HG02970 (cell line): ENCODE measurements around the gene MAP3K10.

ENCODE experiments used
- ATAC-seq: cut with Tn5 transposase; IDR thresholded peaks from one replicate; pipeline ENCODE4 v1.9.1; 2021; ENCODE audit warnings: mild to moderate bottlenecking, moderate library complexity, moderate number of reproducible peaks; ENCODE audit not compliant: unreplicated experiment, low FRiP score

Gene MAP3K10

DNA sequence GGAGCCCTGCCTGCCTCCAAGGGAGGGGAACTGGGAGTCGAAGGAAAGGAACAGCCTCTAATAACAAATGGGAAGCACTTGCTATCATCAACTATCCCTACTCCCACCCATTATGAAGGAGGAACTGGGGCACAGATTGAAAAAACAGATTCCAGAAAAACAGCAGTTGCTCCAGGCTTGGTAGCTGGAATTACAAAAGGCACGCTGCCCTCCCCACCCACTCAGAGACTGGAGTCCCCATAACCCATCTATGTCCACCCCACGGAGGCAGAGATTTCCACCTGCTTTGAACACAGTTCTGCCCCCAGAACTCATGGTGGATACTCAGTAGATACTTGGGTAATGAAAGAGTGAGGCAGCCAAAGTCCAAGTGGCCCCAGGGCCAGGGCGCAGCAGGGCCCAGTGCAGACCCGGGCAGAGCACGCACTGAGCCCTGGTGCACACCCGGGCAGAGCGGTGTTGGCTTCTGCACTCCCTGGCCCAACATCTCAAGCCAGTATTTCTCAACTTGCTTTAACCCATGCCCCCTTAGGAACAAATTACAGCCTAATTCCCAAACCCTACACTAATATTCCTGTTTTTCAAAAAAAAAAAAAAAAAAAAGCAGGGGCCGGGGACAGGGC, 54.4 kb downstream of the MAP3K10 start:
- ATAC-seq, result no peak

DNA sequence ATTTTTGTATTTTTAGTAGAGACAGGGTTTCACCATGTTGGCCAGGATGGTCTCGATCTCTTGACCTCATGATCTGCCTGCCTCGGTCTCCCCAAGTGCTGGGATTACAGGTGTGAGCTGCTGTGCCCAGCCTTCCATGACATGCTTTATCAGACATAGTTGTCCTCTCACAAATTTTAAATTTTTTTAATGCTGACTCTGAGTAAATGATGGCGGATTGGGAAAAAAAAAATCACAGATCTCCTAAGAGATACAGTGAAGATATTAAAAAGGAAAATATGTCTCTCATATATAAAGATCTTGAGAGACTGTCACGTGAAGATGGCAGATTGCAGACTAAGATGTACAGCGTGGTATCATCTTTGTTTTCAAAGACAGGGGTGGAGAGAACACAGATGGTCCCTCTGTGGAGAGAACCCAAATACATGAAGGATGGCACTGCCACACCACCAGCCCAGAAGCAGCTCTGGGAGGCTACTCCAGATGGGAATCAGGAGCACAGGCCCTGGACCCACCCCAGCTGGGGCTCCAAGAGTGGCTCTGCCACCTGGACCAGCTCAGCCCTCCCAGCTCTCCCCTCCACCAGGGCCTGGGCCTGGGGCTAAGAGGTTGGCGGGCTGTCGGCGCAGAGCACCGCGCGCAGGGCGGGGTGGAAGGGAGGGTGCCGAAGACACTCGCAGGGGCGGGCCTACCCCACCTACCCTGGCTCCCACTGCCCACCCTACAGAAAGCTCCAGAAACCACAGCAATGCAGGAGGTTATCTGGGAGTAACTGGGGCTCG, 55.3 kb downstream of the MAP3K10 start:
- ATAC-seq, result no peak

- no peak for ATAC-seq
Measured at GRCh38 chr19:40247178-40247577, 56.0 kb downstream of the MAP3K10 start.

DNA sequence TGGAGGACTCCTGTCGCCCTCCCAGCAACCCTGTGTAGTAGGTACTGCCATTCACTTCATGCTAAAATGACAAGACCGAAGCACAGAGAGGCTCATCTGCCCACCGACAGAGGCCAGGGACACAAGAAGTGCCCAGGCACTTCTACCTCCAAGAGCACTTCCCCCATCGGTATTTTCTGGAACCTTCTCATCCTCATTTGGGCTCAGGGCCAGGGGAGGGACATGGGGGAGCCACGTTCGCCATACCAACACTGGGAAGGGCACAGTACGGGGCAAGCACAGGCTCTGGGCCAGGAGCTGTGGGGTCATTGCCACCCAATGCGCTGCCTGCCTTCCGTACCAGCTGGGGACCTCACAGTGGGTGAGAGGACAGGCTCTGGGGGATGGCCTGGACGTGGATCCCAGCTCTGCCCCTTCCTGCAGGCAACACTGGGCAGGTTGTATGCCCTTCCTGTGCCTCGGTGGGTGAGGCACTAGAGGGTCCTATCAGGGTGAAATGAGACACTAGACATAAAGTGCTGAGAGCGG, 56.6 kb downstream of the MAP3K10 start:
- ATAC-seq, result no peak

GRCh38 chr19:40249201-40249600, 58.0 kb downstream of the MAP3K10 start:
- ATAC-seq, result no peak

GRCh38 chr19:40249781-40250180, 58.6 kb downstream of the MAP3K10 start:
- no peak for ATAC-seq

DNA sequence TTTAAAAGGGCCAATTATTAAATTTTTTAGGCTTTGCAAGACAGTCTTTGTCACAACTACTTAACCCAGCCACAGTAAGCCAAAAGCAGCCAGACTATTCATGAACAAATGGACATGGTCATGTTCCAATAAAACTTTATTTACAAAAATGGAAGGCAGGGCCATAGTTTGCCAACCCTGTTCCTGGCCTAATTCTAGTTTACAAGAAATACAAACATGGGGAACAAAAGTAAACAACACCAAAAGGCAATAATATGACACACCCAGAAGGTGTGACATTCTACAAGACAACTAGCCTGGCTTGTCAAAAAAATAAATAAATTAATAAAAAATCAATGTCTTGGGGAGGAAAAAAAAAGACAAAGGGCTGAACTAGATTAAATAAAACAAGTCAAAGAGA, 60.0 kb downstream of the MAP3K10 start:
- no peak for ATAC-seq

GRCh38 chr19:40251991-40252390, 60.8 kb downstream of the MAP3K10 start:
- no peak for ATAC-seq

- ATAC-seq, result no peak
Measured at GRCh38 chr19:40252395-40252794, 61.2 kb downstream of the MAP3K10 start.

DNA sequence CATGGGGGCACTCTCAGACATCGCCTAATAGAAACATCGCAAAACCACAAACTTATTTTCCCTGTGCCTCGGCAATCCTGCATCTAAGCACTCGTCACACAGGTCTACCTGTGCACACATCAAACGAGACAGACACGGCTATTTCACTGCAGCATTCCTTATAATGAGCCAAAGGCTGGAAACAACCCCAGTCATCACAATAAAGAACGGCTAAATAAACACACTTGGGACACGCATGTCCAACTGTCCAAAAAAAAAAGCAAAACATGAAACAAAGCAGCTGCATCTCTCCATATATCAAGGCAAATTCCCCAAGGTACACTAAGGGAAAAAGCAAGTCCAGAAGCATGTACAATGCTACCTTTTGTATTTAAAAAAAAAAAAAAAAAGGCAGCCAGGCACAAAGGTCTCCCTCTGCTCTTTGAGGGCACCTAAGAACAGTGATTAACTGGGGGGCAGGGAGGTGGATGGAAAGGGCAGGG, 62.4 kb downstream of the MAP3K10 start:
- no peak for ATAC-seq

DNA sequence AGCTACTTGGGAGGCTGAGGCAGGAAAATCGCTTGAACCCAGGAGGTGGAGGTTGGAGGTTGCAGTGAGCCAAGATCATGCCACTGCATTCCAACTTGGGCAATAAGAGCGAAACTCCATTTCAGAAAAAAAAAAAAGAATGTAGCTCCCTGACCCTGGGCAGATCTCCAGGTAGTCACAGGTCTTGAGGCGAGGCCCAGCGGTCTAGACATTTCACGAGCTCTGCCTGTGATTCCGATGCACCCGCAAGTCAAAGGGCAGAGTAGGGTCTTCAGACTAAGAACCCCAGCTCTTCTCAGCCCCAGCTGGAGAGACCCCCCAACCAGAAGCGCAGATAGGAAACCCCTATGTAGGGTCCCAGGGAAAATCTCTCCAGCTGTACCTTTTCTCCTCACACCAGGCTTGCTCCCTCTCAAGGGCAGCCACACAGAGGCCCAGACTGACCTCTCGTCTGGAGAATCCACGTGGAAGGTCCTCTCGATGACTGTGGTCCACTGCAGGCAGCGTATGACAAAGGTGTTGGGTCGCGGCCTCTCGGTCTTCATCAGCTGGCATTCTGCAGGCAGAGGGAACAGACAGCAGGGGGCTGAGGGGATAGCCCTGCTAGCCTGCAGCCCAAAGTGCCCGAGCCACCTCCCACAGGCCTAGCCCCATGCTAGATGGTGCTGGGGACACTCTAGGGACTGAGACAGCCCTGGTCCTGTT, 63.6 kb downstream of the MAP3K10 start:
- ATAC-seq, result no peak

GRCh38 chr19:40255619-40256166, 64.5 kb downstream of the MAP3K10 start:
- no peak for ATAC-seq

GRCh38 chr19:40256512-40256911, 65.3 kb downstream of the MAP3K10 start:
- ATAC-seq, result no peak

DNA sequence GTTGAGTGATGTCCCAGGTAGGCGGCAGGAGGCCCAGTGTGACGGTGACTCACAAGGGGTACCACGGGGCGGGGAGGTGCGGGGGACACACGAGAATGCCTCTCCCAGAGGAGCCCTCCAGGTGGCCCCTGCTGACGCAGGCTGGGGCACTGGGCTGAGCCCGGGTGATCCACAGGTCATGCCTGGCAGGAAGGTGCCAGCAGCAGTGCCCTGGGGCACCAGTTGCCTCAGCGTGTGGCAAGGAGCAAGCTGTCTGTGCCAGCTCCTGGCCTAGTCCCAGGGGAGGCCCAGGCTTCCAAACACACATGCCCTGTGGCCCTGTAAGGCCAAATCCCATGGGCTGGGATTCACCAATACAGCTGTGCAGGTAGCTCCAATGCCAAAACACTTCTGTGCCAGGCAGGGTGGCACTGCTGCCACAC, 65.9 kb downstream of the MAP3K10 start:
- ATAC-seq, result no peak

DNA sequence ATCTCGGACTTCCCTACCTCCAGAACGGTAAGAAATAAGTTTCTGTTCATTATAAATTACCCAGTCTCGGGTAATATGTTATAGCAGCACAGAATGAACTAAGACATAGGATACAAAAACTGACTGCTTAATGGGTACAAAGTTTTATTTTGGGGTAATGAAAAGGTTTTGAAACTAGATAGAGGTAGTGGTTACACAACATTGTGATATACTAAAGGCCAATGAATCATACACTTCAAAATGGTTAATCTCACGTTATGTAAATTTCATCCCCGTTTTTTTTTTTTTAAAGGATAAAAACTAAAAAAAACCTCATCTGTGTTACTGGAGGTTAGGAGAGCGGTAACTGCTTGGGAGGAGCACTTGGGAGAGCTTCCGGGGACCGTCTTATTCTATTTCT, 70.4 kb downstream of the MAP3K10 start:
- no peak for ATAC-seq

DNA sequence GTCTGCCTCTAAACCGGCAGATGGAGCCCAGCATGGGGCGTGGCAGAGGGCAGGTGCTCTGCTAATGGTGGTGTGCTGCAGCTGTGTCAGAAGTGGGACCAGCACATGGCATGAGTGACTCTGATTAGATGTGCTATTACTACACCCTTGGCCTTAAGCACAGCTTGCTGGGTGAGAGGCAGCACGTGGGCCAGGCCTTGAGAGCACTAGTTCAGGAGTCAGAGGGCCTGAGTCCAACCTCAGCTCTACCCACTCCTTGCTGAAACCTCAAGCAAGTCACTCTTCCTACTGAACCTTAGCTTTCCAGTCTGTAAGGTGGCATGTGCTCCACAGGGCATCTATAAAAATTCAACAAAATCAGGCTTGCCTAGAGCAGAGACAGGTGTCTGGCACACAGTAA, 71.2 kb downstream of the MAP3K10 start:
- no peak for ATAC-seq

- no peak for ATAC-seq
Measured at GRCh38 chr19:40263440-40264313, 72.5 kb downstream of the MAP3K10 start.

DNA sequence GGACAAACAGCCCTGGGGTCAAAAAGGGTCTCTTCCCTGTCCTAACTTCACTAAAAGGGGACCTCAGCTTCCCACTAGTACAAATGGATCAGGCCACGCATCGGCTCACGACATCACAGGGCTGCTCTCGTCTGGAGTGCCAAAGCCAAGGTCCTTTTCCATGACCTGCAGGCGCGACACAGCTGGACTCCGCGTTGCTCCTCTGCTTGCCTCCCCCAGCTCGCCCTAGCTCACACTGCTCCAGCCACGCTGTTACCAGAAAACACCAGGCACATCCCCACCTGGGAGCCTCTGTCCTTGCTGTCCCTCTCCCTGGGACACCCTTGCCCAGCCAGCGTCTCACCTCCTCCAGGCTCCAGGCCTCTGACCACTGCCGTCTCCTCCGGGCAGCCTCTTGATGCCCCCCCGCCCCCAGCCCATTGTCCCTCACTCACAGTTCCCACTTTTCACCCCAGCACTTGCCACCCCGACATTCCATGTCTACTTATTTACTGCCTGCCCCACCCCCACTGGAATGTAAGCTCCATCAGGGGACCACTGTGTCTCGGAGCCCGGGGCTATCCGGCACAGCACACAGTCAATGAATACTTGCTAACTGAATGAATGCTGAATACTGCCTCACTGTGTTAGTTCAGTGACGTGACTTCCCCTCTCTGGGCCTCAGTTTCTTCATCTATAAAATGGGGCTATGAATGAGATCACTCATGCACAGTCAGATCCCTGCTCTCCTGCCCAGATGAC, 73.3 kb downstream of the MAP3K10 start:
- no peak for ATAC-seq
